GM04504 (cell line): Measurements from ENCODE around the gene ICE1.
"Not testable (repeated sequence)": the region's sequence is repeated elsewhere in the genome, so short reads cannot be mapped to it uniquely, and the experiment has no call there.

Experiments
- DNase-seq: peaks from one replicate; pipeline ENCODE4 v3.0.0-alpha.2; 2012; ENCODE audit warnings: low read depth

ICE1 gene, protein sequence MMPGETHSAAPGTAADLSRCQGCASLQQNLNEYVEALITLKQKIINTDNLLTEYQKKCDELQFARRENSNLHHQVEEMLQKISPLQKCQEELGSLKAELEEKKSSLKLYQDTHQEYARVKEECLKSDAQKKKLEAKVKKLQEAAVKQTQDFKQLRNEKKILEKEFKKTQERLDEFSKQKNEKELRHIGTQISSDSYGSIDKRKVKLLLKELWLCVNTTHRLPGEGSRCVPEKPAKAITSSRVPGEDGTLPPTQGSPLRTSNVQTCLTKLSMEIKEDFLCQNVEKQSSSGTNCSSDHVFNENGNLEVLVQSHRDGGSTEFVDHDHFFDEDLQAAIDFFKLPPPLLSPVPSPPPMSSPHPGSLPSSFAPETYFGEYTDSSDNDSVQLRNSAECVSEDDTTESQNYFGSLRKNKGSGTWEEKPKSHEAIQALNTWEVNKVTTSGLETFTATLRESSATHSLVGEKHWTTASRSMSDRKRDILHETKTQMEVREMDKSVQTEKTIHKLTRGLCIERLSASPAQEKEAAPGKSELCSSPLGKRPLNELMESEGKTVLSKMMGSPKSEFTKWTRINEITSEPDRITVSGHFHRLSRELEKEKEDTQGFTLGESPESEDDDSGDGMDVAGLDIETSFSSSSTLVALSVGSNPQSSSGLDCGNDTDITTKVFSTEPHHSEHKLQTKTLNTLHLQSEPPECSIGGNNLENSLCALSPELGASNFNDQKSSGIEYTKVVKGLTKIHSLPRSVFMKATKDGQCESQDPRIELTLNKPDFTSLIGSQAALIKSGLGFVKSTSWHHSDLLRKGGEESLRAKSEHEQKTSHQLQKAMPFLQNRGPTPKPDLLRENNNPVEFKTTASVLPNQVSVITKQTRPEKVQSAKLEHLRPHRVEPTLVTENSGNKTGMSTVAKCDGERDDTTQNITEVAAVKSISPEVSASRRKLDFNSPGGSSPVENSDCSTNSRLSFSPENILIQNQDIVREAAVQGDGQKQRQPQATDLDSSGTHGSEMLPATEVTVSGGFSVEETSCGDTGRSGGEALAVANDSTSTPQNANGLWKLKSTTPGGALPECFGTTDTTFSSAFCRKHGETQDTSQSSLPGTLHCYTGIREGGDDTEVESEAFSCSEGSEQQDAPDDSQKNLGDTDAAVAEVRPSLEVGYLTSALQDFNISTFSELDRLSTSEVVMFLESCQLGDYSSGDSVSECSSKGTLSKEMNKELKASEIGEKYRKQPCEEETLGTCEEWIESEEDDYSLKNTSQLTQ (N-terminal part only)

GRCh38 chr5:5421961-5422818, at the start of gene ICE1:
TSS of gene ICE1 (plus strand) at chr5:5422677. CDS start at chr5:5422916, 239 bp downstream.
- peak; percentile 96 for DNase-seq

- DNase-seq: no peak
These were observed 49.5 kb upstream of the ICE1 start for GRCh38 chr5:5372930-5373329.

GRCh38 chr5:5373351-5373989, 49.0 kb upstream of the ICE1 start:
- peak; percentile 20 for DNase-seq

GRCh38 chr5:5374009-5374715, 48.3 kb upstream of the ICE1 start:
- DNase-seq: no peak

DNA sequence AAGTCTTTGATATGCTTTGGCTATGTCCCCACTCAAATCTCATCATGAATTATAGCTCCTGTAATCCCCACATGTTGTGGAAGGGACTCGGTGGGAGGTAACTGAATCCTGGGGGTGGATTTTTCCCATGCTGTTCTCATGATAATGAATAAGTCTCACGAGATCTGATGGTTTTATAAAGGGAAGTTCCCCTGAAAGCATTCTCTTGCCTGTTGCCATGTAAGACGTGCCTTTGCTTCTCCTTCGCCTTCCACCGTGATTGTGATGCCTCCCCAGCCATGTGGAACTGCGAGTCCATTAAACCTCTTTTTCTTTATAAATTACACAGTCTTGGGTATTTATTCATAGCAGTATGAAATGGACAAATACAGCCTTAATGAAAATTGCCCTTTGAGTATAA, 44.7 kb upstream of the ICE1 start:
- no peak for DNase-seq

GRCh38 chr5:5378531-5378930, 43.9 kb upstream of the ICE1 start:
- no peak for DNase-seq

DNA sequence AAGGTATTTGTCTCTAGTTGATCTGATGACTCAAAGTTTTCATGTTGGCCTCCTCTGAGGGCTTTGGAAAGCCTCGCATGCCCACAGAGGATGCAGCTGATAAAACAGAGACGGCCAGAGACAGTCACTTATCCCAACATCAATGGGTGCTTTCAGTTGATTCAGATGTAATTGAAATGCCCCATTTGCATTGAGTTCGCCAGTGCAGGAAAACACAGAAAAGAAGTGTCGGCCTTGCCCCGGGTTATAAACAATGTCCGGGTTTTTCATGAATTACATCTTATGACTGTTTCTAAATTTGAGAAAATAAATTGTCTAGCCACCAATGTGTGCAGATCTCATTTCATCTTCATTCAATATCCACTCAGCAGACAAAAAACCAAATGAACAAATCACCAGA, 42.2 kb upstream of the ICE1 start:
- DNase-seq: no peak

- no peak for DNase-seq
These were observed 41.1 kb upstream of the ICE1 start for GRCh38 chr5:5381310-5381913.

DNA sequence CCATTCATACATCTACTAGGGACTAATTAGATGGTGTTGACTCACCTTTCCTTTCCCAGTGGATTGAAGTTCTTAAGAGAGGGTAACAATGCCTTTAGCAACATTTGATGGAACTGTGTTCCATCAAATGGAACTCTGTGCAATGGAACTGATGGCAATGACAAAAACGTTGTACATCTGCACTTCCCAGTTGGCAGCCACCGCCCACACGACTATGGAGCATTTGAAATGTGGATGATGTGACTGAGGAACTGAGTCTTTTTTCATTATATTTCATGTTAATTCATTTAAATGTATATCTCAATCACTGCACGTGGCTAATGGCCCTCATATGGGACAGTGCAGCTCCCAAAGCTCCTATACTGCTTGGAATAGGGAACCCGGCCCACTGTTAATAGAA, 39.0 kb upstream of the ICE1 start:
- no peak for DNase-seq

GRCh38 chr5:5384660-5385330, 37.7 kb upstream of the ICE1 start:
- no peak for DNase-seq

GRCh38 chr5:5385331-5385662, 37.2 kb upstream of the ICE1 start:
- no peak for DNase-seq

DNA sequence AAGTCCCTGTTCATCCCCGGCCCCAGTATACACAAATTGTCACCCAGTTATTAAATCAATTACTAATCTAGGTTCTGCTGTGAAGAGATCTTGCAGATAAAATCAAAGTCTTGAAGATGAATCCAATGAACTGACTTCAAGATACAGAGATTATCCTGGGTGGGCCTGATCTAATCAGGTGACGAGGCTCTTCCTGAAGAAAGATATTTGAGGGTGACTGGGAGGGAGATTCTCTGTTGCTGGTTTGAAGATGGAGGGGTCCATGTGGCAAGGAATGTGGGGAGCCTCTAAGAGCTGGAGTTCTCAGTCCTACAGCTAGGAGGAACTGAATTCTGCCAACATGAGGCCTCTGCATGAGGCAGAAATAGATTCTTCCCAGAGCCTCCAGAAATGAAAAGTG, 36.1 kb upstream of the ICE1 start:
- DNase-seq: no peak

DNA sequence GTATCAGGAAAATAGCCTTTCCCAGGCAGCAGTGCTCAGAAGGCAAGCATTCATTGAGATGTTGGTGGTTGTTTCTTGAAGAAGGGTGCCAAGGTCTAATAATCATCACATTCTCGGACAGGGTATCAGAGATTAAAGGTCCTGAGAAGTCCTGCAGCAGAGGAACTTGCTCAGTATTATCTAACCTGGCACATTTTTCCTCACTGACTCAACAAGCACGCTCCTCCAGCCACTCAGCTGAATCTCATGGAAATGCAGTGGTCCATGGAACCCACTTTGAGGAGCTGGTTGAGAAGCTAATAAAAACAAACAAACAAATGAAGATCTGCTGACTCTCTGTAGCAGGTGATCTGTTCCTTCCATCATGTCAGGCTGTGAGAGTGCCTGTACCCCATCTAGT, 35.3 kb upstream of the ICE1 start:
- DNase-seq: no peak

- DNase-seq: no peak
These were observed 34.7 kb upstream of the ICE1 start for GRCh38 chr5:5387777-5388176.

DNA sequence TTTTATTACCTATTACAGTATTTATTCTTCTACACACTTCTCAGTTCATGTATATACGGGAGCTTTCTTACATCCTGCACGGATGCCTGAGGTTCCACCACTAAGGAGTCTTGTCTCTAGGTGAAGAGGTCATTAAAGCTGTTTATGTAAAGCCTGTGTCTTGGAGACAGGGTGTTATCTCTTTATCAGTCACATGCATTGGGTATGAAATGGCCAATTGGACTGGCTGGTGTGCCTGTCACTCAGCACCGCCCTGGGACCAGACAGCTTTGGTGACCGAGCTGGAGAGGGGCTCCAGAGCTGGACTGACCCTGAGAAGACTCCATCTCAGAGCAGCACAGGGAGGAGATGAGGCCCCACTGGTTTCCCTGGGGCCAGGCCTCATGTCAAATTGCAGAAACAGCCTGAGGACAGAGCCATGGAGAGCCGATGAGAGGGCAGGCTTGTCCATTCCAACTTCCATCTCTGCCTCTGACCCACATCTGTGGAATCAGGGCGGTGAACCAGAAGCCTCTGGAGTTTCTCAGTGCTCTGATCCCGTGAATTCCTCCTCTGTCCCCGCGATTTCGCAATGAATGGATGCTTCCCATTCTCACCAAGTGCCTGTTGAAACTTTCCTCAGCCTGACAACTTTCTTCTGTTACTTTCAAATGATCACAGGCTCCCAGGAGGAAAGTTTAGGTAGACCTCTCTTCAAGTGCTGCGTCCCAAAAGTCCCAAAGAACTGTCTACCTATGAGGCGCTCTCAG, 32.2 kb upstream of the ICE1 start:
- DNase-seq: not testable (repeated sequence)

DNA sequence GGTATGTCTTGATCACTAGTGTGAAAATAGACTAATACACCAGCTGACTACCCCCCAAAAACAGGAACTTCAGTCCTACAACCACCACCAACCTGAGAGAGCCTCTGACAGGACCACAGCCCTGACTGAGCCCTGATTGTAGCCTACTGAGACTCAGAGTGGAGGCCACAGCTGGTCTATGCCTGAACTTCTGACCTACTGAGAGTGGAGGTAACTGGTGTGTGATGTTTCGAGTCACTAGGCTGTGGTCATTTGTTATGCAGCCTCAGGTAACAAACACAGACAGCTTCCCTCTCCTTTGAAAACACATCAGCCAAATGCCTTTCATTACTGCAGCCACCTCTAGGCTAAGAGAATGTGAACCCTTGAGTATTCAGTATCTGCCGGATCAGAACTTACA, 30.0 kb upstream of the ICE1 start:
- DNase-seq: not testable (repeated sequence)

GRCh38 chr5:5394384-5394986, 28.0 kb upstream of the ICE1 start:
- DNase-seq: not testable (repeated sequence)

DNA sequence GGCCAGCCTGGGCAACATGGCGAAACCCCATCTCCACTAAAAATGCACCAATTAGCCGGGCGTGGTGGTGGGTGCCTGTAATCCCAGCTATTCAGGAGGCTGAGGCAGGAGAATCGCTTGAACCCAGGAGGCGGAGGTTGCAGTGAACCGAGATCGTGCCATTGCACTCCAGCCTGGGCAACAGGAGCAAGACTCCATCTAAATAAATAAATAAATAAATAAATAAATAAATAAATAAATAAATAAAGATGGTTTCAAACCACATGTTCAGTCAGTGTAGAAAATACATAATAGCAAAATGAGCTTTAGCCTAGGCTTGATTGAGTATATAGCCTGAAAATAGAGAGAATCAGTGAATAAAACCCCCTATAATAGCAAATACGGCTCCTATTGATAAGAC, 27.4 kb upstream of the ICE1 start:
- DNase-seq: not testable (repeated sequence)
